OCI-LY1 (cell line): ENCODE measurements around the gene NEUROG2.

Experiments
- H2AFZ ChIP-seq: fragments of 200-600 bp; sonication (generic), shearing (Covaris generic); 2 replicates; pipeline ENCODE4 v1.6.0; 2014; ENCODE audit warnings: antibody characterized with exemption, mild to moderate bottlenecking, low read length
- H3F3A ChIP-seq: fragments of 200-600 bp; sonication (generic), shearing (Covaris generic); 2 replicates; pipeline ENCODE4 v1.6.0; 2014; ENCODE audit warnings: mild to moderate bottlenecking, antibody characterized with exemption, low read length, moderate library complexity; ENCODE audit not compliant: insufficient read depth
- H3K27ac ChIP-seq: fragments of 200-600 bp; sonication (generic); 2 replicates; pipeline ENCODE4 v1.5.1; 2014; ENCODE audit warnings: low read length, mixed run types, mild to moderate bottlenecking, low read depth; ENCODE audit not compliant: poor library complexity, severe bottlenecking
- H3K27me3 ChIP-seq: fragments of 200-600 bp; sonication (generic); 2 replicates; pipeline ENCODE4 v1.6.0; 2014; ENCODE audit warnings: antibody characterized with exemption, mild to moderate bottlenecking, low read length, moderate library complexity; ENCODE audit not compliant: insufficient read depth
- H3K36me3 ChIP-seq: fragments of 200-600 bp; sonication (generic); 2 replicates; pipeline ENCODE4 v1.6.1; 2014; ENCODE audit warnings: mild to moderate bottlenecking, antibody characterized with exemption, low read length, moderate library complexity, mixed read lengths; ENCODE audit not compliant: insufficient read depth
- H3K4me1 ChIP-seq: fragments of 200-600 bp; sonication (generic); 2 replicates; pipeline ENCODE4 v1.5.1; 2014; ENCODE audit warnings: mild to moderate bottlenecking, low read length, moderate library complexity; ENCODE audit not compliant: insufficient read depth, severe bottlenecking
- H3K4me2 ChIP-seq: fragments of 200-600 bp; sonication (generic), shearing (Covaris generic); 2 replicates; pipeline ENCODE4 v1.6.1; 2014; ENCODE audit warnings: low read length
- H3K4me3 ChIP-seq: fragments of 200-600 bp; sonication (generic); 2 replicates; pipeline ENCODE4 v1.5.1; 2014; ENCODE audit warnings: low read length, low read depth, mild to moderate bottlenecking, mixed read lengths; ENCODE audit not compliant: poor library complexity, severe bottlenecking
- H3K79me2 ChIP-seq: fragments of 200-600 bp; shearing (Covaris generic); 2 replicates; pipeline ENCODE4 v1.6.1; 2016; ENCODE audit warnings: mixed run types, low read length, mixed read lengths; ENCODE audit not compliant: insufficient read depth
- H3K9ac ChIP-seq: fragments of 200-600 bp; sonication (generic), shearing (Covaris generic); 2 replicates; pipeline ENCODE4 v1.6.1; 2014; ENCODE audit warnings: mild to moderate bottlenecking, low read length, mixed read lengths
- H3K9me2 ChIP-seq: fragments of 200-600 bp; sonication (generic), shearing (Covaris generic); 2 replicates; pipeline ENCODE4 v1.6.1; 2014; ENCODE audit warnings: low read depth, mild to moderate bottlenecking, low read length, mixed read lengths
- H3K9me3 ChIP-seq: fragments of 200-600 bp; shearing (Covaris generic); 2 replicates; pipeline ENCODE4 v1.6.1; 2014; ENCODE audit warnings: low read length, mixed read lengths
- H4K20me1 ChIP-seq: fragments of 200-600 bp; sonication (generic), shearing (Covaris generic); 2 replicates; pipeline ENCODE4 v1.6.0; 2016; ENCODE audit warnings: mild to moderate bottlenecking, low read length; ENCODE audit not compliant: insufficient read depth
- EZH2 ChIP-seq: fragments of 200-600 bp; sonication (generic), shearing (Covaris generic); IDR thresholded peaks from 2 replicates; pipeline ENCODE4 v1.8.0; 2017; ENCODE audit warnings: borderline replicate concordance, mixed run types, mild to moderate bottlenecking, antibody characterized with exemption, low read length, moderate library complexity, mixed read lengths
- TF ChIP-seq, protein P1 (sequence below): fragments of 200-600 bp; sonication (generic), shearing (Covaris generic); IDR thresholded peaks from 2 replicates; pipeline ENCODE4 v1.5.1; 2017; ENCODE audit warnings: mild to moderate bottlenecking, antibody characterized with exemption, low read length, moderate library complexity, mixed read lengths

Gene NEUROG2

DNA sequence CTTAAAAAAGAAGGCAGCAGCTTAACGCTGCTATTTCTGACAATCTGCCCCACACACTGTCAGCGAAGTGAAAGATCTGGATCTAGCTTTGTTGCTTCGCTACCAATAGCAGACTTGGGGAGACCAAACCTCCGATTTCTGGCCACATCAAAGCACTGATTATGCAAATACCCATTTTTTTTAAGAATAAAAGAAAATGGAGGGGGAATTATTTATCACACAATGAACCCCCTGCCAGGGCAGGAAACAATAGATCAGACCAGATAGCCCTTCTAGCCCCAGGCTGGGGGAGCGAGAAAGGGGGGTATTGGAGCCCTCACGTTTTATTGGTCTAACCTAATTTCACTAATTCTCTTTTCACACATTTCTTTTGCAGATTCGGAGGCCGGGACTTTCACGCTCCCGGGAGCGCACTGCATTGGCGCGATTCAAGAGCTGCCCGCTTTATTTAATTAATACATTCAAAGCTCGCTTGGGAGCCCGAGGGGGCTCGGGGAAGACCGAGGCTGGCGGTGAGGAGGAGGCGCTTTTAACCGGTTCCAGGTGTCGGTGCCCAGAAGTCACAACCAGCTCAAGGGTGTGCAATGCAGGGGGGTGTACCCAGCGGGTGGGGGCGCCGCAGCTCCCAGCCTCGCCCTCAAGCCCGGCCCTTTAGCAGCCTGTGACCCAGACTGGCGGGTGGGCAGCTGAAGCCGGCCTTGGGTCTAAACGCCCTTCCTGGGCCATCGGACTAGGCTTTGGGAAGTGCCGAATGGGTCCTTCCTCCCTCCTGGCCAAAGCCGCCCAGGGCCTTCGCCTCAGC, 5.5 kb downstream of the NEUROG2 start:
- Histone ChIP-seq H2AFZ (no peak overlapping the region), H3F3A (no peaks in the 10 kb centered on the region), H3K79me2 (no peaks in the 10 kb centered on the region), H3K27me3 (peaks cover 10% of the 10 kb centered on the region; the same call in 1 of the 2 replicates), H3K4me3 (no peak overlapping the region), H3K9me3 (no peaks in the 10 kb centered on the region), H3K27ac (no peak overlapping the region), H3K4me2 (no peak overlapping the region; the same call in 1 of the 2 replicates), H3K4me1 (peaks cover 15% of the 10 kb centered on the region), H3K9ac (no peak overlapping the region), H4K20me1 (no peaks in the 10 kb centered on the region), H3K36me3 (no peaks in the 10 kb centered on the region), H3K9me2 (no peaks in the 10 kb centered on the region)
- no peak for TF ChIP-seq EZH2
- TF ChIP-seq, protein P1, sequence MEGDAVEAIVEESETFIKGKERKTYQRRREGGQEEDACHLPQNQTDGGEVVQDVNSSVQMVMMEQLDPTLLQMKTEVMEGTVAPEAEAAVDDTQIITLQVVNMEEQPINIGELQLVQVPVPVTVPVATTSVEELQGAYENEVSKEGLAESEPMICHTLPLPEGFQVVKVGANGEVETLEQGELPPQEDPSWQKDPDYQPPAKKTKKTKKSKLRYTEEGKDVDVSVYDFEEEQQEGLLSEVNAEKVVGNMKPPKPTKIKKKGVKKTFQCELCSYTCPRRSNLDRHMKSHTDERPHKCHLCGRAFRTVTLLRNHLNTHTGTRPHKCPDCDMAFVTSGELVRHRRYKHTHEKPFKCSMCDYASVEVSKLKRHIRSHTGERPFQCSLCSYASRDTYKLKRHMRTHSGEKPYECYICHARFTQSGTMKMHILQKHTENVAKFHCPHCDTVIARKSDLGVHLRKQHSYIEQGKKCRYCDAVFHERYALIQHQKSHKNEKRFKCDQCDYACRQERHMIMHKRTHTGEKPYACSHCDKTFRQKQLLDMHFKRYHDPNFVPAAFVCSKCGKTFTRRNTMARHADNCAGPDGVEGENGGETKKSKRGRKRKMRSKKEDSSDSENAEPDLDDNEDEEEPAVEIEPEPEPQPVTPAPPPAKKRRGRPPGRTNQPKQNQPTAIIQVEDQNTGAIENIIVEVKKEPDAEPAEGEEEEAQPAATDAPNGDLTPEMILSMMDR: no peak

DNA sequence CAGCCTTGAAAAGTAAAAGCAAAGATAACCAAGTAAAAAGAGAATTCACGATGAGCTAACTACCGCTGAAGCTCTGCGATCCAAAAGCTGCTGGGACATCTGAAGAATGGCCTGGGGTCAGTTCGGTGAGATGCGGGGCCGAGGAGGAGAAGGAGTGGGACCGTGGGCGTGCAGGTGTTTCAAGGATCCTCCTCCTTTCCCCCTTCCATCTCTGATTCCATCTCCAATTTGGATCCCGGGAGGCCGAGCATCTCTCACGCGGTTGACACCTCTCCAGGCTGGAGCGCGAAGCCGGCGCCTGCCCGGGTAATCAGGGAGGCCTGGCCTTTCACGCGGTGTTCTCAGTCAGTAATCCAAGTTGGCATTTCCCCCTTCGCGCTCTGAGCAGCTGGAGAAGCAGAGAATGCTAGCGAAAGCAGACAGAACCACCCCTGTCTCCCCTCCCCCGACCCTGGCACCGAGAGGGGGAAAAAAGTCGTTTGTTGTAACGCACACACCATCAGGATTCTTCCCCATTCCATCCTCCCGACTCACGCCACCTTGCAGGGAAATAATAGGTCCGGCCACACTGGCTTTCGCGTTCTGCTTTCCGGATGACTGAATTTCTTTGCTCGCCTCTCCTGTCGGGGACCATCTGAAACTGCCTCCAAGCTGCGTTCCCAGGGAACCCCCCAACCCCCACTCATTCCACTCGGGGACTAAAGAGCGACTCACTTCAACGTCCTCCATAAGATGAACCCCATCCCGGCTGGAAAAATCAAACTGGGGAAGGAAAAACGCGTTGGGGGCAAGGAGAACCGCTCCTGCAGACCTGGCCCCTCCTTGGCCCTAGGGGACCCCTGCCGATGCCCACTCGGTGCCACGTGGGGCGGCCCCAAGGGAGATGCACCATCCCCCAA, 6.5 kb downstream of the NEUROG2 start:
- Histone ChIP-seq H3K27me3 (0 out of 2 replicates have a peak, but pooled peaks cover 5% of the 10 kb centered on the region), H2AFZ (no peak overlapping the region), H3F3A (no peaks in the 10 kb centered on the region), H3K79me2 (no peaks in the 10 kb centered on the region), H3K9me3 (no peaks in the 10 kb centered on the region), H3K4me3 (no peak overlapping the region), H3K9me2 (no peaks in the 10 kb centered on the region), H3K36me3 (no peaks in the 10 kb centered on the region), H3K4me2 (no peak overlapping the region), H3K4me1 (peaks cover 7% of the 10 kb centered on the region), H3K27ac (no peak overlapping the region), H3K9ac (no peak overlapping the region), H4K20me1 (no peaks in the 10 kb centered on the region)
- TF ChIP-seq, protein P1: no peak
- no peak for TF ChIP-seq EZH2

DNA sequence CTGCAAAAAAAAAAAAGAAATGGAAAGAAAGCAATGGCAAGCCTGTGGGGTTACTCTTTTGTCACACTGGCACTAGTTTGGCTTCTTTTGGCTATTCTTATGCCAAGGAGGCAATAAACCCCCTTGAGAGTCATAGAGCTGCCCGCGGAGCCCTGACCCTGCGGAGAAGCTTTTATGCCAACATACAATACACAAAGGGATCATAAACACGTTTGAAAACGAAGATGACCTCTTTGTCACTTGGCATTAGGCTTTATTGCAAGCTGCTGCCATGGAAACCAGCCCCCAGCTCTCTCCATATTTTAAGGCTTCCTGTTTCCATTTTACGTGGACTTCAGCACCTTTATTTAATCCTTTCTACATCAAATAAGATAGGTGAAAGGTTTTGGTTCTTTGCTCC, 7.6 kb downstream of the NEUROG2 start:
- no peaks in the 10 kb centered on the region for H4K20me1 ChIP-seq
- H3F3A ChIP-seq: no peaks in the 10 kb centered on the region
- H3K9me3 ChIP-seq: no peaks in the 10 kb centered on the region
- no peak overlapping the region for H3K4me2 ChIP-seq
- H3K9me2 ChIP-seq: no peaks in the 10 kb centered on the region
- TF ChIP-seq, protein P1: no peak
- no peak for TF ChIP-seq EZH2
- no peaks in the 10 kb centered on the region for H3K79me2 ChIP-seq
- H3K27ac ChIP-seq: no peak overlapping the region
- H3K36me3 ChIP-seq: no peaks in the 10 kb centered on the region
- no peak overlapping the region for H3K9ac ChIP-seq
- 0 out of 2 replicates have a peak, but pooled peaks cover 2% of the 10 kb centered on the region for H3K27me3 ChIP-seq
- H3K4me3 ChIP-seq: no peak overlapping the region
- H3K4me1 ChIP-seq: peaks cover 3% of the 10 kb centered on the region
- no peak overlapping the region for H2AFZ ChIP-seq
